ENCODE results near the gene ANKRD29. TPM values are rescaled to one million over a fixed set of nuclear protein-coding genes. Genes with fewer than 3 reads are reported as not detected.

ANKRD29 gene
- total RNA-seq, 4 donors from 2014 or later: 0.99 to 4.4 (median 1.8) TPM

- intact Hi-C loops (cut with DNase I; ENCODE audit: low total_unique reads): no loop called here
- no peak for TF ChIP-seq CTCF (IDR thresholded peaks at IDR 0.05)
- TF ChIP-seq POLR2A (IDR thresholded peaks at IDR 0.05): no peak
- H3K4me3 ChIP-seq (ENCODE audit: low read depth, poor library complexity, severe bottlenecking): no peak overlapping the region
- 27 to 28% methylated on average over 11 of the region's 11 CpGs for whole genome bisulfite sequencing, 2 donors
- no peak for DNase-seq (ENCODE audit: low spot score in 2 of 2)
Measured at GRCh38 chr18:23631746-23632145, 31.0 kb downstream of the ANKRD29 start.

- TF ChIP-seq CTCF (IDR thresholded peaks at IDR 0.05): no peak
- TF ChIP-seq POLR2A (IDR thresholded peaks at IDR 0.05): no peak
- H3K4me3 ChIP-seq (ENCODE audit: low read depth, poor library complexity, severe bottlenecking): no peak overlapping the region
- no peak for DNase-seq (ENCODE audit: low spot score in 2 of 2)
- 95 to 96% methylated on average over 5 of the region's 5 CpGs for WGBS, 2 donors
- intact Hi-C loops (cut with DNase I; ENCODE audit: low total_unique reads): no loop called here
Measured at GRCh38 chr18:23631312-23631711, 31.4 kb downstream of the ANKRD29 start.

- intact Hi-C loops (cut with DNase I; ENCODE audit: low total_unique reads): loop anchor here (10.0 kb wide), 2 partner anchors 185 to 295 kb away; no protein-coding TSS in a partner anchor
- DNase-seq (ENCODE audit: low spot score in 2 of 2): no peak
- H3K4me3 ChIP-seq (ENCODE audit: low read depth, poor library complexity, severe bottlenecking): no peak overlapping the region
- TF ChIP-seq CTCF (IDR thresholded peaks at IDR 0.05) (no peak), POLR2A (IDR thresholded peaks at IDR 0.05) (no peak)
- 96 to 97% methylated on average over 4 of the region's 4 CpGs for WGBS, 2 donors
Measured at GRCh38 chr18:23629444-23629946, 33.2 kb downstream of the ANKRD29 start.

GRCh38 chr18:23627970-23628369 lies 34.7 kb downstream of the ANKRD29 start:
- H3K4me3 ChIP-seq (ENCODE audit: low read depth, poor library complexity, severe bottlenecking): no peak overlapping the region
- no peak for TF ChIP-seq POLR2A (IDR thresholded peaks at IDR 0.05)
- no peak for TF ChIP-seq CTCF (IDR thresholded peaks at IDR 0.05)
- intact Hi-C loops (cut with DNase I; ENCODE audit: low total_unique reads): loop anchor here (10.0 kb wide), 2 partner anchors 187 to 297 kb away; no protein-coding TSS in a partner anchor
- DNase-seq (ENCODE audit: low spot score in 2 of 2): no peak

GRCh38 chr18:23627321-23627720 lies 35.4 kb downstream of the ANKRD29 start:
- 33 to 41% methylated on average over 3 of the region's 3 CpGs for WGBS, 2 donors
- no peak overlapping the region for H3K4me3 ChIP-seq (ENCODE audit: low read depth, poor library complexity, severe bottlenecking)
- no peak for DNase-seq (ENCODE audit: low spot score in 2 of 2)
- intact Hi-C loops (cut with DNase I; ENCODE audit: low total_unique reads): loop anchor here (10.0 kb wide), 2 partner anchors 187 to 297 kb away; no protein-coding TSS in a partner anchor
- TF ChIP-seq POLR2A (IDR thresholded peaks at IDR 0.05): no peak
- TF ChIP-seq CTCF (IDR thresholded peaks at IDR 0.05): no peak
